Measurements from ENCODE around the gene LNPEP.

LNPEP gene

GRCh38 chr5:96963267-96963666 is 27.4 kb downstream of the LNPEP start:
- peak; percentile 51 for DNase-seq

GRCh38 chr5:96966801-96967200 is 30.9 kb downstream of the LNPEP start:
- DNase-seq = no peak

- DNase-seq = no peak
Measured at GRCh38 chr5:96967400-96967799, 31.5 kb downstream of the LNPEP start.

GRCh38 chr5:96968074-96968473 is 32.2 kb downstream of the LNPEP start:
- DNase-seq = peak; percentile 59

- DNase-seq = no peak
Measured at GRCh38 chr5:96968614-96969013, 32.7 kb downstream of the LNPEP start.

- no peak for DNase-seq
Measured at GRCh38 chr5:96969366-96969765, 33.5 kb downstream of the LNPEP start.

- no peak for DNase-seq
Measured at GRCh38 chr5:96972599-96973334, 36.9 kb downstream of the LNPEP start.

- DNase-seq = no peak
Measured at GRCh38 chr5:96973532-96974401, 37.9 kb downstream of the LNPEP start.

- DNase-seq = no peak
Measured at GRCh38 chr5:96975656-96976055, 39.8 kb downstream of the LNPEP start.

- DNase-seq = no peak
Measured at GRCh38 chr5:96977228-96977627, 41.3 kb downstream of the LNPEP start.

- DNase-seq = no peak
Measured at GRCh38 chr5:96978812-96979449, 43.1 kb downstream of the LNPEP start.

- no peak for DNase-seq
Measured at GRCh38 chr5:96984506-96985192, 48.8 kb downstream of the LNPEP start.

GRCh38 chr5:96986450-96986849 is 50.6 kb downstream of the LNPEP start:
- no peak for DNase-seq

GRCh38 chr5:96990102-96990501 is 54.2 kb downstream of the LNPEP start:
- DNase-seq = no peak

- no peak for DNase-seq
Measured at GRCh38 chr5:96991708-96992107, 55.8 kb downstream of the LNPEP start.

GRCh38 chr5:96993760-96994159 is 57.9 kb downstream of the LNPEP start:
- no peak for DNase-seq

- DNase-seq = no peak
Measured at GRCh38 chr5:96994493-96994892, 58.6 kb downstream of the LNPEP start.

GRCh38 chr5:96995419-96995818 is 59.5 kb downstream of the LNPEP start:
- no peak for DNase-seq

- peak; percentile 10 for DNase-seq
Measured at GRCh38 chr5:96997265-96997859, 61.5 kb downstream of the LNPEP start.

- no peak for DNase-seq
Measured at GRCh38 chr5:96999856-97000255, 64.0 kb downstream of the LNPEP start.

GRCh38 chr5:97000391-97000790 is 64.5 kb downstream of the LNPEP start:
- DNase-seq = no peak

GRCh38 chr5:97002983-97003382 is 67.1 kb downstream of the LNPEP start:
- DNase-seq = no peak
